ENCODE results near the gene BHLHE40.
A peak's percentile ranks its signal among the peaks of the same experiment; 100 is the strongest.
"Not testable (repeated sequence)": the region's sequence is repeated elsewhere in the genome, so short reads cannot be mapped to it uniquely, and the experiment has no call there.

BHLHE40 gene

GRCh38 chr3:4961865-4962264 lies 17.4 kb upstream of the BHLHE40 start:
- DNase-seq (ENCODE audit: low read depth in 3 of 3): not testable (repeated sequence)

- DNase-seq (ENCODE audit: low read depth in 3 of 3): no peak
These were observed 15.3 kb upstream of the BHLHE40 start for GRCh38 chr3:4963669-4964570.

- DNase-seq (ENCODE audit: low read depth in 3 of 3): not testable (repeated sequence)
These were observed 13.2 kb upstream of the BHLHE40 start for GRCh38 chr3:4966006-4966405.

- not testable (repeated sequence) for DNase-seq (ENCODE audit: low read depth in 3 of 3)
These were observed 11.6 kb upstream of the BHLHE40 start for GRCh38 chr3:4967683-4968082.

- not testable (repeated sequence) for DNase-seq (ENCODE audit: low read depth in 3 of 3)
These were observed 7.8 kb upstream of the BHLHE40 start for GRCh38 chr3:4971437-4971836.

GRCh38 chr3:4971838-4972237 lies 7.4 kb upstream of the BHLHE40 start:
- no peak for DNase-seq (ENCODE audit: low read depth in 3 of 3)

GRCh38 chr3:4972652-4973643 lies 6.3 kb upstream of the BHLHE40 start:
- DNase-seq (ENCODE audit: low read depth in 3 of 3): no peak

GRCh38 chr3:4974154-4974553 lies 5.1 kb upstream of the BHLHE40 start:
- DNase-seq (ENCODE audit: low read depth in 3 of 3): no peak

GRCh38 chr3:4976109-4976508 lies 3.1 kb upstream of the BHLHE40 start:
- DNase-seq (ENCODE audit: low read depth in 3 of 3): no peak

- DNase-seq (ENCODE audit: low read depth in 3 of 3): peak in 1 of 3 experiments; percentile 27
These were observed 2.0 kb upstream of the BHLHE40 start for GRCh38 chr3:4977001-4977852.

GRCh38 chr3:4977853-4978203 lies 1.4 kb upstream of the BHLHE40 start:
- DNase-seq (ENCODE audit: low read depth in 3 of 3): no peak

- peak in 2 of 3 experiments; percentile 41 to 44 for DNase-seq (ENCODE audit: low read depth in 3 of 3)
These were observed 852 bp upstream of the BHLHE40 start for GRCh38 chr3:4978204-4978965.

GRCh38 chr3:4978966-4979427 lies 240 bp upstream of the BHLHE40 start:
- DNase-seq (ENCODE audit: low read depth in 3 of 3): peak; percentile 63 to 90 (median 76)

GRCh38 chr3:4980229-4981203 lies 1.3 kb downstream of the BHLHE40 start:
- peak; percentile 79 to 84 (median 79) for DNase-seq (ENCODE audit: low read depth in 3 of 3)

- no peak for DNase-seq (ENCODE audit: low read depth in 3 of 3)
These were observed 2.0 kb downstream of the BHLHE40 start for GRCh38 chr3:4981294-4981664.

- no peak for DNase-seq (ENCODE audit: low read depth in 3 of 3)
These were observed 2.6 kb downstream of the BHLHE40 start for GRCh38 chr3:4981665-4982494.

- no peak for DNase-seq (ENCODE audit: low read depth in 3 of 3)
These were observed 3.8 kb downstream of the BHLHE40 start for GRCh38 chr3:4982773-4983738.
